Brain microvascular endothelial cell (primary cell): ENCODE results near the gene RAD21L1.

ENCODE experiments used
- DNase-seq: peaks from one replicate; pipeline ENCODE4 v3.0.0-alpha.2; 2020
- H3K27ac ChIP-seq: fragments of 250-450 bp; sonication (Bioruptor Pico); 2 replicates; pipeline ENCODE4 v1.5.1; 2020; ENCODE audit warnings: mild to moderate bottlenecking, moderate library complexity
- H3K27me3 ChIP-seq: fragments of 250-450 bp; sonication (Bioruptor Pico); replicated peaks from 2 replicates; pipeline ENCODE4 v1.5.1; 2020; ENCODE audit warnings: mild to moderate bottlenecking
- H3K36me3 ChIP-seq: fragments of 250-450 bp; sonication (Bioruptor Pico); replicated peaks from 2 replicates; pipeline ENCODE4 v1.5.1; 2020; ENCODE audit warnings: mild to moderate bottlenecking
- H3K4me3 ChIP-seq: 2 replicates; pipeline ENCODE4 v1.5.1; 2011; ENCODE audit warnings: low read depth, mild to moderate bottlenecking, control low read depth, low read length, moderate library complexity
- CTCF ChIP-seq: IDR thresholded peaks from 2 replicates; pipeline ENCODE4 v1.5.1; 2011; ENCODE audit warnings: low read depth, mild to moderate bottlenecking, moderate library complexity, low read length, control low read depth, inconsistent platforms; ENCODE audit errors: missing control alignments
- in situ Hi-C: cut with HindIII; loops from 2 replicates; pipeline ENCODE4 v1.10.0; 2017; ENCODE audit warnings: low sequenced_read_pairs, low pct_ligation_motif_present

RAD21L1 gene

GRCh38 chr20:1199212-1199873, 26.5 kb upstream of the RAD21L1 start:
- H3K27me3 ChIP-seq: peaks cover 3% of the 10 kb centered on the region
- in situ Hi-C loops: no loop called here
- DNase-seq: no peak
- H3K36me3 ChIP-seq: no peaks in the 10 kb centered on the region
- no peak overlapping the region for H3K4me3 ChIP-seq
- no peak overlapping the region for H3K27ac ChIP-seq
- TF ChIP-seq CTCF: no peak

- H3K36me3 ChIP-seq: no peaks in the 10 kb centered on the region
- no peak overlapping the region for H3K27ac ChIP-seq
- H3K4me3 ChIP-seq: no peak overlapping the region
- no peak for TF ChIP-seq CTCF
- DNase-seq: no peak
- in situ Hi-C loops: no loop called here
- H3K27me3 ChIP-seq: peaks cover 5% of the 10 kb centered on the region
Measured at GRCh38 chr20:1199964-1200363, 25.9 kb upstream of the RAD21L1 start.

- H3K27me3 ChIP-seq: peaks cover 11% of the 10 kb centered on the region
- H3K36me3 ChIP-seq: no peaks in the 10 kb centered on the region
- DNase-seq: no peak
- in situ Hi-C loops: no loop called here
- H3K4me3 ChIP-seq: no peak within 1 kb of the TSS
- TF ChIP-seq CTCF: no peak
- no peak within 1 kb of the TSS for H3K27ac ChIP-seq
Measured at GRCh38 chr20:1202762-1203504, 22.9 kb upstream of the RAD21L1 start, which contains the start of gene C20orf202. TSS of gene C20orf202 (plus strand) at chr20:1203454. CDS start at chr20:1203586, 132 bp downstream.

GRCh38 chr20:1203630-1204029, 22.2 kb upstream of the RAD21L1 start:
- no peak for TF ChIP-seq CTCF
- H3K27me3 ChIP-seq: peaks cover 11% of the 10 kb centered on the region
- no peaks in the 10 kb centered on the region for H3K36me3 ChIP-seq

GRCh38 chr20:1204113-1204512, 21.7 kb upstream of the RAD21L1 start:
- peaks cover 13% of the 10 kb centered on the region for H3K27me3 ChIP-seq
- no peak for DNase-seq
- in situ Hi-C loops: no loop called here
- H3K27ac ChIP-seq: no peak overlapping the region
- no peaks in the 10 kb centered on the region for H3K36me3 ChIP-seq
- TF ChIP-seq CTCF: no peak
- H3K4me3 ChIP-seq: no peak overlapping the region

More at GRCh38 chr20:1203630-1204029, 22.2 kb upstream of the RAD21L1 start:
- Histone ChIP-seq H3K4me3 (no peak overlapping the region), H3K27ac (no peak overlapping the region)
- DNase-seq: no peak
- in situ Hi-C loops: no loop called here

GRCh38 chr20:1204576-1204975, 21.3 kb upstream of the RAD21L1 start:
- no peaks in the 10 kb centered on the region for H3K36me3 ChIP-seq
- in situ Hi-C loops: no loop called here
- peaks cover 16% of the 10 kb centered on the region for H3K27me3 ChIP-seq
- TF ChIP-seq CTCF: no peak
- no peak overlapping the region for H3K4me3 ChIP-seq
- no peak for DNase-seq
- H3K27ac ChIP-seq: no peak overlapping the region
